GM23338 (cell line): ENCODE results near the gene FGF4. TPM values are rescaled to one million over a fixed set of nuclear protein-coding genes. Genes with fewer than 3 reads are reported as not detected.

Experiments
- ATAC-seq: fragments of 200-7000 bp; cut with Tn5 transposase; 3 replicates; pipeline ENCODE4 v1.9.1; 2020
- DNase-seq: peaks from one replicate; pipeline ENCODE4 v3.0.0-alpha.2; 2015; ENCODE audit warnings: low spot score
- H2AFZ ChIP-seq: fragments of 200-600 bp; sonication (generic); 2 replicates; pipeline ENCODE4 v1.8.0; 2016; ENCODE audit warnings: antibody characterized with exemption, mild to moderate bottlenecking, moderate library complexity
- H3F3A ChIP-seq: fragments of 200-600 bp; sonication (generic); replicated peaks from 2 replicates; pipeline ENCODE4 v1.8.0; 2017; ENCODE audit warnings: antibody characterized with exemption, mixed run types, low read depth
- H3K27ac ChIP-seq: fragments of 200-600 bp; sonication (generic); 2 replicates; pipeline ENCODE4 v1.6.1; 2016; ENCODE audit warnings: low read depth
- H3K27me3 ChIP-seq: fragments of 200-600 bp; sonication (generic); 2 replicates; pipeline ENCODE4 v1.8.0; 2016; ENCODE audit warnings: mild to moderate bottlenecking, mixed run types, moderate library complexity; ENCODE audit not compliant: insufficient read depth
- H3K36me3 ChIP-seq: fragments of 200-600 bp; sonication (generic); 2 replicates; pipeline ENCODE4 v1.8.0; 2016; ENCODE audit warnings: mild to moderate bottlenecking; ENCODE audit not compliant: insufficient read depth
- H3K4me1 ChIP-seq: fragments of 200-600 bp; sonication (generic); 2 replicates; pipeline ENCODE4 v1.8.0; 2016; ENCODE audit warnings: mild to moderate bottlenecking, moderate library complexity; ENCODE audit not compliant: insufficient read depth
- H3K4me2 ChIP-seq: fragments of 200-600 bp; sonication (generic); 2 replicates; pipeline ENCODE4 v1.7.1; 2017; ENCODE audit warnings: mixed run types
- H3K4me3 ChIP-seq: fragments of 200-600 bp; sonication (generic); 2 replicates; pipeline ENCODE4 v1.6.1; 2016; ENCODE audit warnings: mixed run types
- H3K79me2 ChIP-seq: fragments of 200-600 bp; sonication (generic); replicated peaks from 2 replicates; pipeline ENCODE4 v1.8.0; 2017; ENCODE audit warnings: mild to moderate bottlenecking; ENCODE audit not compliant: insufficient read depth
- H3K9me2 ChIP-seq: fragments of 200-600 bp; sonication (generic); 2 replicates; pipeline ENCODE4 v1.8.0; 2017; ENCODE audit not compliant: insufficient read depth
- H4K20me1 ChIP-seq: fragments of 200-600 bp; sonication (generic); replicated peaks from 2 replicates; pipeline ENCODE4 v1.8.0; 2017; ENCODE audit warnings: mild to moderate bottlenecking; ENCODE audit not compliant: insufficient read depth
- H3K27ac Mint-ChIP-seq: 2 replicates; pipeline ENCODE4 v1.8.0; 2020; ENCODE audit warnings: inconsistent platforms, mild to moderate bottlenecking, moderate library complexity, mixed read lengths
- H3K27me3 Mint-ChIP-seq: 3 replicates; pipeline ENCODE4 v1.8.0; 2022; ENCODE audit warnings: low read depth, mild to moderate bottlenecking, moderate library complexity, mixed read lengths, inconsistent platforms; ENCODE audit not compliant: insufficient read depth, poor library complexity
- H3K36me3 Mint-ChIP-seq: 3 replicates; pipeline ENCODE4 v1.8.0; 2021; ENCODE audit warnings: low read depth, mild to moderate bottlenecking, inconsistent platforms, moderate library complexity, mixed read lengths
- H3K4me1 Mint-ChIP-seq: 3 replicates; pipeline ENCODE4 v1.8.0; 2020; ENCODE audit warnings: mild to moderate bottlenecking, inconsistent platforms, mixed read lengths
- H3K4me3 Mint-ChIP-seq: 3 replicates; pipeline ENCODE4 v1.8.0; 2021; ENCODE audit warnings: moderate library complexity, mild to moderate bottlenecking, inconsistent platforms, mixed read lengths
- H3K9me3 Mint-ChIP-seq: 3 replicates; pipeline ENCODE4 v1.8.0; 2020; ENCODE audit warnings: moderate library complexity, mild to moderate bottlenecking, inconsistent platforms, mixed read lengths
- CREB1 ChIP-seq: fragments of 250-450 bp; sonication (Bioruptor Pico); IDR thresholded peaks from 2 replicates; pipeline ENCODE4 v1.5.0; 2020; ENCODE audit warnings: low read depth, mild to moderate bottlenecking, moderate library complexity
- EZH2 ChIP-seq: fragments of 200-600 bp; sonication (generic); IDR thresholded peaks from one replicate; pipeline ENCODE4 v1.8.0; 2017; ENCODE audit warnings: antibody characterized with exemption, mild to moderate bottlenecking, low read depth; ENCODE audit not compliant: unreplicated experiment
- EZH2phosphoT487 ChIP-seq: fragments of 200-600 bp; sonication (generic); IDR thresholded peaks from one replicate; pipeline ENCODE4 v1.8.1; 2018; ENCODE audit warnings: antibody characterized with exemption; ENCODE audit not compliant: unreplicated experiment
- JUNB ChIP-seq: IDR thresholded peaks from one replicate; pipeline ENCODE4 v1.6.1; 2016; ENCODE audit warnings: antibody characterized with exemption; ENCODE audit not compliant: unreplicated experiment
- NANOG ChIP-seq: IDR thresholded peaks from 2 replicates; pipeline ENCODE4 v1.6.1; 2016; ENCODE audit warnings: antibody characterized with exemption, borderline replicate concordance
- POLR2AphosphoS5 ChIP-seq: IDR thresholded peaks from 2 replicates; pipeline ENCODE4 v1.6.1; 2016; ENCODE audit warnings: antibody characterized with exemption, low read depth
- STAT1 ChIP-seq: IDR thresholded peaks from one replicate; pipeline ENCODE4 v1.6.1; 2016; ENCODE audit warnings: antibody characterized with exemption; ENCODE audit not compliant: unreplicated experiment
- ZNF331 ChIP-seq: fragments of 250-450 bp; sonication (Bioruptor Pico); IDR thresholded peaks from 2 replicates; pipeline ENCODE4 v1.5.0; 2020; ENCODE audit warnings: low read depth, mild to moderate bottlenecking, moderate library complexity
- polyA plus RNA-seq: library from polyadenylated mRNA; unstranded; fragments of >200 nt; fragmentation: Nextera tagmentation; extraction: Ambion mirVana; gene quantifications from 2 replicates; pipeline ENCODE4 v1.2.1, GENCODE V29; 2016
- total RNA-seq: library from RNA; depleted of rRNA; stranded (reverse); fragments of >200 nt; shearing (Covaris generic); gene quantifications from 2 replicates; pipeline ENCODE4 v1.2.3, GENCODE V29; 2014
- TF ChIP-seq, protein P1 (sequence below): IDR thresholded peaks from 2 replicates; pipeline ENCODE4 v1.6.1; 2016; ENCODE audit warnings: antibody characterized with exemption
- TF ChIP-seq, protein P2 (sequence below), 2 experiments: fragments of 200-600 bp in 1 of 2; sonication (generic) in 1 of 2; conservative IDR thresholded peaks; 2 replicates each; pipeline versions ENCODE4 v1.5.1 to v1.6.1; 2016 to 2017; ENCODE audit warnings: antibody characterized with exemption in 2 of 2, low read depth in 2 of 2, mild to moderate bottlenecking in 2 of 2, moderate library complexity in 1 of 2
- TF ChIP-seq, protein P3 (sequence below): fragments of 250-450 bp; sonication (Bioruptor Pico); IDR thresholded peaks from 2 replicates; pipeline ENCODE4 v1.5.0; 2020; ENCODE audit warnings: mild to moderate bottlenecking, moderate library complexity

The FGF4 gene
- total and polyA plus RNA-seq, 2 experiments from 2014 or later = 4.8 to 13.1 TPM

DNA sequence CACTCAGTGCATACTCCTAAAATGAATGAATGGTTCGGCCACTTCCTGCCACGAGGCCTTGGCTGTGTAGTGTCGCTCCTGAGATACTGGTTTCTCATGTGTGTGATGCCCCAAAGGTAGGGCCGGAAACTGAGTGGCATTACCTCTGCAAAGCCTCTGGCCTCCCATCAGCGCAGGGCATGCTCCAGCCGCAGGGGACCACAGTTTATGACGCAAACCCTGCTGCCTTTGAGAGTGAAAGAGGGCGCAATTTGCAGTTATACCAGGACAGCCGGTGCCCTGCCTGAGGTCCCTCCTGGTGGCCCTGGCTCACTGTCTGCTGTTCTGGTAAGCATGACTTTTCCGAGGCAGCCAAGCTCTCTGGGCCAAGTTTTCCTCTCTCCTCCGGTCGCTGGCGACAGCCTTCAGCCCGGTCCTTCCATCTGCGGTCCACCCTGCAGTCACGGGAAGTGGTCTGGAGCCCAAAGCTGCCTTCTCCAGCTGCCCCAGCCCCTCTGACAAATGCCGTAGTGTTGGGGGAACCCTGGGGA is 46.4 kb upstream of the FGF4 start:
- H2AFZ ChIP-seq = no peak overlapping the region
- H3K4me3 ChIP-seq = no peak overlapping the region
- no peaks in the 10 kb centered on the region for H4K20me1 ChIP-seq
- peaks cover 58% of the 10 kb centered on the region for H3K27me3 ChIP-seq
- peaks cover 4% of the 10 kb centered on the region; the same call in 1 of the 2 replicates for H3K4me1 ChIP-seq
- no peaks in the 10 kb centered on the region for H3K9me2 ChIP-seq
- Mint-ChIP-seq H3K27ac (no peak overlapping the region), H3K36me3 (no peaks in the 10 kb centered on the region; the same call in 2 of the 3 replicates), H3K27me3 (peaks cover 60% of the 10 kb centered on the region), H3K4me1 (peaks cover 4% of the 10 kb centered on the region), H3K4me3 (no peak overlapping the region), H3K9me3 (no peaks in the 10 kb centered on the region; the same call in 2 of the 3 replicates)
- DNase-seq (no peak), ATAC-seq (no peak)
- H3F3A ChIP-seq = no peaks in the 10 kb centered on the region
- TF ChIP-seq EZH2phosphoT487 (no peak), EZH2 (no peak), NANOG (no peak), POLR2AphosphoS5 (no peak), CREB1 (no peak), STAT1 (no peak)
- TF ChIP-seq, protein P1, sequence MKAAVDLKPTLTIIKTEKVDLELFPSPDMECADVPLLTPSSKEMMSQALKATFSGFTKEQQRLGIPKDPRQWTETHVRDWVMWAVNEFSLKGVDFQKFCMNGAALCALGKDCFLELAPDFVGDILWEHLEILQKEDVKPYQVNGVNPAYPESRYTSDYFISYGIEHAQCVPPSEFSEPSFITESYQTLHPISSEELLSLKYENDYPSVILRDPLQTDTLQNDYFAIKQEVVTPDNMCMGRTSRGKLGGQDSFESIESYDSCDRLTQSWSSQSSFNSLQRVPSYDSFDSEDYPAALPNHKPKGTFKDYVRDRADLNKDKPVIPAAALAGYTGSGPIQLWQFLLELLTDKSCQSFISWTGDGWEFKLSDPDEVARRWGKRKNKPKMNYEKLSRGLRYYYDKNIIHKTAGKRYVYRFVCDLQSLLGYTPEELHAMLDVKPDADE = no peak
- TF ChIP-seq, protein P2, sequence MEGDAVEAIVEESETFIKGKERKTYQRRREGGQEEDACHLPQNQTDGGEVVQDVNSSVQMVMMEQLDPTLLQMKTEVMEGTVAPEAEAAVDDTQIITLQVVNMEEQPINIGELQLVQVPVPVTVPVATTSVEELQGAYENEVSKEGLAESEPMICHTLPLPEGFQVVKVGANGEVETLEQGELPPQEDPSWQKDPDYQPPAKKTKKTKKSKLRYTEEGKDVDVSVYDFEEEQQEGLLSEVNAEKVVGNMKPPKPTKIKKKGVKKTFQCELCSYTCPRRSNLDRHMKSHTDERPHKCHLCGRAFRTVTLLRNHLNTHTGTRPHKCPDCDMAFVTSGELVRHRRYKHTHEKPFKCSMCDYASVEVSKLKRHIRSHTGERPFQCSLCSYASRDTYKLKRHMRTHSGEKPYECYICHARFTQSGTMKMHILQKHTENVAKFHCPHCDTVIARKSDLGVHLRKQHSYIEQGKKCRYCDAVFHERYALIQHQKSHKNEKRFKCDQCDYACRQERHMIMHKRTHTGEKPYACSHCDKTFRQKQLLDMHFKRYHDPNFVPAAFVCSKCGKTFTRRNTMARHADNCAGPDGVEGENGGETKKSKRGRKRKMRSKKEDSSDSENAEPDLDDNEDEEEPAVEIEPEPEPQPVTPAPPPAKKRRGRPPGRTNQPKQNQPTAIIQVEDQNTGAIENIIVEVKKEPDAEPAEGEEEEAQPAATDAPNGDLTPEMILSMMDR (conservative IDR thresholded peaks at IDR 0.05; ENCODE audit: low read depth in 2 of 2) = no peak
- H3K27ac ChIP-seq = no peak overlapping the region
- H3K4me2 ChIP-seq = no peak overlapping the region
- H3K36me3 ChIP-seq = no peaks in the 10 kb centered on the region
- H3K79me2 ChIP-seq = no peaks in the 10 kb centered on the region

DNA sequence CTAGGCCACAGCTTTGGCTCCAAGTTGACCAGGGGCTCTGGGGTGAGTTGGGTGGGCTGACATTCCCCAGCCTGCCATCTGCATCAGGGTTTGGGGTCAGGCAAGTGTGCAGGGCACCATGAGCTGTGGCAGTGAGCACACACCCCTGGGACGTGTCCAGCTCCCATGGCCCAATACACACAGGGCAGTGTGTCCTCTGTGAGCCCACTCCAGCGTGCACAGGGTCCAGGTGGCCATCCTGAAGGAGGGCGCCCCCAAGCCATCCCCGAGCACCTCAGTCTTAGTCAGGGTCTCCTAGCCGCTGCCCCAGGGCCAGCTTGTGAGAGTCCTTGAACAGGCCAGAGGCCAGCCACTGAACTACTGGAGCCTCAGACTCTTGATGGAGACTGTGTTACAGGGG is 45.3 kb upstream of the FGF4 start:
- no peaks in the 10 kb centered on the region for H4K20me1 ChIP-seq
- H3K27ac ChIP-seq = no peak overlapping the region
- H3K27ac Mint-ChIP-seq = no peak overlapping the region
- no peaks in the 10 kb centered on the region for H3K79me2 ChIP-seq
- H3K4me3 ChIP-seq = no peak overlapping the region
- no peak overlapping the region for H2AFZ ChIP-seq
- H3K36me3 Mint-ChIP-seq = no peaks in the 10 kb centered on the region; the same call in 2 of the 3 replicates
- no peaks in the 10 kb centered on the region for H3K9me2 ChIP-seq
- H3K4me1 ChIP-seq = peaks cover 8% of the 10 kb centered on the region; the same call in 1 of the 2 replicates
- no peaks in the 10 kb centered on the region for H3F3A ChIP-seq
- peaks cover 65% of the 10 kb centered on the region for H3K27me3 Mint-ChIP-seq
- no peaks in the 10 kb centered on the region; the same call in 2 of the 3 replicates for H3K9me3 Mint-ChIP-seq
- peaks cover 69% of the 10 kb centered on the region for H3K27me3 ChIP-seq
- no peak overlapping the region for H3K4me3 Mint-ChIP-seq
- no peak for DNase-seq
- H3K4me1 Mint-ChIP-seq = peaks cover 4% of the 10 kb centered on the region
- H3K36me3 ChIP-seq = no peaks in the 10 kb centered on the region
- no peak overlapping the region for H3K4me2 ChIP-seq
- no peak for ATAC-seq
- TF ChIP-seq STAT1 (no peak), JUNB (no peak), ZNF331 (CRISPR knock-in tag) (no peak)
- TF ChIP-seq, protein P2 (conservative IDR thresholded peaks at IDR 0.05; ENCODE audit: low read depth in 2 of 2) = no peak
- TF ChIP-seq, protein P3, sequence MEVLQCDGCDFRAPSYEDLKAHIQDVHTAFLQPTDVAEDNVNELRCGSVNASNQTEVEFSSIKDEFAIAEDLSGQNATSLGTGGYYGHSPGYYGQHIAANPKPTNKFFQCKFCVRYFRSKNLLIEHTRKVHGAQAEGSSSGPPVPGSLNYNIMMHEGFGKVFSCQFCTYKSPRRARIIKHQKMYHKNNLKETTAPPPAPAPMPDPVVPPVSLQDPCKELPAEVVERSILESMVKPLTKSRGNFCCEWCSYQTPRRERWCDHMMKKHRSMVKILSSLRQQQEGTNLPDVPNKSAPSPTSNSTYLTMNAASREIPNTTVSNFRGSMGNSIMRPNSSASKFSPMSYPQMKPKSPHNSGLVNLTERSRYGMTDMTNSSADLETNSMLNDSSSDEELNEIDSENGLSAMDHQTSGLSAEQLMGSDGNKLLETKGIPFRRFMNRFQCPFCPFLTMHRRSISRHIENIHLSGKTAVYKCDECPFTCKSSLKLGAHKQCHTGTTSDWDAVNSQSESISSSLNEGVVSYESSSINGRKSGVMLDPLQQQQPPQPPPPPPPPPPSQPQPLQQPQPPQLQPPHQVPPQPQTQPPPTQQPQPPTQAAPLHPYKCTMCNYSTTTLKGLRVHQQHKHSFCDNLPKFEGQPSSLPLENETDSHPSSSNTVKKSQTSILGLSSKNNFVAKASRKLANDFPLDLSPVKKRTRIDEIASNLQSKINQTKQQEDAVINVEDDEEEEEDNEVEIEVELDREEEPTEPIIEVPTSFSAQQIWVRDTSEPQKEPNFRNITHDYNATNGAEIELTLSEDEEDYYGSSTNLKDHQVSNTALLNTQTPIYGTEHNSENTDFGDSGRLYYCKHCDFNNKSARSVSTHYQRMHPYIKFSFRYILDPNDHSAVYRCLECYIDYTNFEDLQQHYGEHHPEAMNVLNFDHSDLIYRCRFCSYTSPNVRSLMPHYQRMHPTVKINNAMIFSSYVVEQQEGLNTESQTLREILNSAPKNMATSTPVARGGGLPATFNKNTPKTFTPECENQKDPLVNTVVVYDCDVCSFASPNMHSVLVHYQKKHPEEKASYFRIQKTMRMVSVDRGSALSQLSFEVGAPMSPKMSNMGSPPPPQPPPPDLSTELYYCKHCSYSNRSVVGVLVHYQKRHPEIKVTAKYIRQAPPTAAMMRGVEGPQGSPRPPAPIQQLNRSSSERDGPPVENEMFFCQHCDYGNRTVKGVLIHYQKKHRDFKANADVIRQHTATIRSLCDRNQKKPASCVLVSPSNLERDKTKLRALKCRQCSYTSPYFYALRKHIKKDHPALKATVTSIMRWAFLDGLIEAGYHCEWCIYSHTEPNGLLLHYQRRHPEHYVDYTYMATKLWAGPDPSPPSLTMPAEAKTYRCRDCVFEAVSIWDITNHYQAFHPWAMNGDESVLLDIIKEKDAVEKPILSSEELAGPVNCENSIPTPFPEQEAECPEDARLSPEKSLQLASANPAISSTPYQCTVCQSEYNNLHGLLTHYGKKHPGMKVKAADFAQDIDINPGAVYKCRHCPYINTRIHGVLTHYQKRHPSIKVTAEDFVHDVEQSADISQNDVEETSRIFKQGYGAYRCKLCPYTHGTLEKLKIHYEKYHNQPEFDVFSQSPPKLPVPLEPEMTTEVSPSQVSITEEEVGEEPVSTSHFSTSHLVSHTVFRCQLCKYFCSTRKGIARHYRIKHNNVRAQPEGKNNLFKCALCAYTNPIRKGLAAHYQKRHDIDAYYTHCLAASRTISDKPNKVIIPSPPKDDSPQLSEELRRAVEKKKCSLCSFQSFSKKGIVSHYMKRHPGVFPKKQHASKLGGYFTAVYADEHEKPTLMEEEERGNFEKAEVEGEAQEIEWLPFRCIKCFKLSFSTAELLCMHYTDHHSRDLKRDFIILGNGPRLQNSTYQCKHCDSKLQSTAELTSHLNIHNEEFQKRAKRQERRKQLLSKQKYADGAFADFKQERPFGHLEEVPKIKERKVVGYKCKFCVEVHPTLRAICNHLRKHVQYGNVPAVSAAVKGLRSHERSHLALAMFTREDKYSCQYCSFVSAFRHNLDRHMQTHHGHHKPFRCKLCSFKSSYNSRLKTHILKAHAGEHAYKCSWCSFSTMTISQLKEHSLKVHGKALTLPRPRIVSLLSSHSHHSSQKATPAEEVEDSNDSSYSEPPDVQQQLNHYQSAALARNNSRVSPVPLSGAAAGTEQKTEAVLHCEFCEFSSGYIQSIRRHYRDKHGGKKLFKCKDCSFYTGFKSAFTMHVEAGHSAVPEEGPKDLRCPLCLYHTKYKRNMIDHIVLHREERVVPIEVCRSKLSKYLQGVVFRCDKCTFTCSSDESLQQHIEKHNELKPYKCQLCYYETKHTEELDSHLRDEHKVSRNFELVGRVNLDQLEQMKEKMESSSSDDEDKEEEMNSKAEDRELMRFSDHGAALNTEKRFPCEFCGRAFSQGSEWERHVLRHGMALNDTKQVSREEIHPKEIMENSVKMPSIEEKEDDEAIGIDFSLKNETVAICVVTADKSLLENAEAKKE (CRISPR knock-in tag) = no peak
